PC-3 (cell line): Measurements from ENCODE around the gene C15orf40. TPM values are rescaled to one million over a fixed set of nuclear protein-coding genes. Genes with fewer than 3 reads are reported as not detected.
A peak's percentile ranks its signal among the peaks of the same experiment; 100 is the strongest.

ENCODE experiments used
- ATAC-seq: fragments of 200-7000 bp; cut with Tn5 transposase; 2 replicates; pipeline ENCODE4 v1.9.1; 2020; ENCODE audit warnings: mild to moderate bottlenecking, moderate library complexity
- BruUV-seq: library from RNA; stranded (reverse); fragments of 400-500 nt; replicated peaks from 2 replicates; lab custom pipeline; 2021; lab: Mats Ljungman, UMichigan
- CTCF ChIA-PET: fragments of 300-600 bp; sonication (Branson Sonifier 250); formaldehyde crosslinking; loops from one replicate; lab custom pipeline; 2022; ENCODE audit warnings: antibody characterized with exemption; lab: Charles Lee
- POLR2A ChIA-PET: fragments of 300-600 bp; sonication (Branson Sonifier 250); formaldehyde crosslinking; loops from one replicate; lab custom pipeline; 2022; ENCODE audit warnings: antibody characterized with exemption; ENCODE audit not compliant: unreplicated experiment; lab: Charles Lee
- DNase-seq: peaks from one replicate; pipeline ENCODE4 v3.0.0-alpha.2; 2015
- H2AFZ ChIP-seq: fragments of 300-600 bp; sonication (generic); 2 replicates; pipeline ENCODE4 v1.6.0; 2016; ENCODE audit warnings: antibody characterized with exemption, low read length
- H3F3A ChIP-seq: fragments of 300-600 bp; sonication (generic); one replicate; pipeline ENCODE4 v1.6.0; 2017; ENCODE audit warnings: antibody characterized with exemption, low read length, control low read depth, mild to moderate bottlenecking; ENCODE audit not compliant: unreplicated experiment
- H3K27ac ChIP-seq: fragments of 300-600 bp; sonication (generic); 2 replicates; pipeline ENCODE4 v1.5.1; 2016; ENCODE audit warnings: mild to moderate bottlenecking, low read length
- H3K27me3 ChIP-seq: fragments of 300-600 bp; sonication (generic); 2 replicates; pipeline ENCODE4 v1.6.1; 2016; ENCODE audit warnings: low read length, mixed read lengths
- H3K36me3 ChIP-seq: fragments of 300-600 bp; sonication (generic); 2 replicates; pipeline ENCODE4 v1.6.1; 2016; ENCODE audit warnings: low read depth, mixed run types, low read length, mixed read lengths
- H3K4me1 ChIP-seq: fragments of 300-600 bp; sonication (generic); 2 replicates; pipeline ENCODE4 v1.5.1; 2016; ENCODE audit warnings: low read length; ENCODE audit not compliant: insufficient read depth
- H3K4me2 ChIP-seq: fragments of 300-600 bp; sonication (generic); 2 replicates; pipeline ENCODE4 v1.6.0; 2016; ENCODE audit warnings: low read length
- H3K4me3 ChIP-seq: fragments of 300-600 bp; sonication (generic); 2 replicates; pipeline ENCODE4 v1.5.1; 2016; ENCODE audit warnings: mild to moderate bottlenecking, low read length, mixed read lengths
- H3K79me2 ChIP-seq: fragments of 300-600 bp; sonication (generic); 2 replicates; pipeline ENCODE4 v1.6.1; 2017; ENCODE audit warnings: low read length, mixed read lengths
- H3K9ac ChIP-seq: fragments of 300-600 bp; sonication (generic); 2 replicates; pipeline ENCODE4 v1.6.0; 2016; ENCODE audit warnings: mild to moderate bottlenecking, low read length
- H3K9me2 ChIP-seq: fragments of 300-600 bp; sonication (generic); replicated peaks from 2 replicates; pipeline ENCODE4 v1.6.1; 2016; ENCODE audit warnings: mixed run types, low read length, mixed read lengths
- H3K9me3 ChIP-seq: fragments of 300-600 bp; sonication (generic); 2 replicates; pipeline ENCODE4 v1.6.1; 2016; ENCODE audit warnings: low read length, mixed read lengths
- H4K20me1 ChIP-seq: fragments of 300-600 bp; sonication (generic); 2 replicates; pipeline ENCODE4 v1.6.1; 2016; ENCODE audit warnings: low read length, mixed read lengths
- CTCF ChIP-seq: fragments of 300-600 bp; sonication (generic); conservative IDR thresholded peaks from 2 replicates; pipeline ENCODE4 v1.5.1; 2017; ENCODE audit warnings: antibody characterized with exemption, low read depth, mild to moderate bottlenecking, low read length
- EZH2 ChIP-seq: fragments of 300-600 bp; sonication (generic); IDR thresholded peaks from one replicate; pipeline ENCODE4 v1.6.1; 2017; ENCODE audit warnings: antibody characterized with exemption, mild to moderate bottlenecking, low read length; ENCODE audit not compliant: unreplicated experiment
- EZH2phosphoT487 ChIP-seq: fragments of 300-600 bp; sonication (generic); IDR thresholded peaks from 2 replicates; pipeline ENCODE4 v1.6.1; 2018; ENCODE audit warnings: mild to moderate bottlenecking, antibody characterized with exemption, low read length, borderline replicate concordance
- intact Hi-C: fragments of 100-400 bp; cut with micrococcal nuclease; formaldehyde crosslinking; loops from 2 replicates; pipeline ENCODE4 v1.9.0; 2023
- total RNA-seq: library from RNA; depleted of rRNA; stranded (reverse); fragments of >200 nt; gene quantifications from 2 replicates; pipeline ENCODE4 v1.2.3, GENCODE V29; 2014

The C15orf40 gene
- total RNA-seq, 1 experiment from 2014 or later = 25.8 TPM

- ChIA-PET CTCF (no interaction called here), POLR2A (no interaction called here)
- no TSS peak for BruUV-seq
- H3K9ac ChIP-seq = peak within 1 kb of the TSS; percentile 49
- no peak within 1 kb of the TSS for H3K27ac ChIP-seq
- intact Hi-C loops = no loop called here
- no peaks in the 10 kb centered on the region for H3K9me2 ChIP-seq
- ATAC-seq = peak; percentile 60
- peak within 1 kb of the TSS; percentile 96 for H2AFZ ChIP-seq
- peak; percentile 26 for DNase-seq
- no peaks in the 10 kb centered on the region for H3K9me3 ChIP-seq
- peaks cover 23% of the 10 kb centered on the region for H3K4me1 ChIP-seq
- no peaks in the 10 kb centered on the region for H3K27me3 ChIP-seq
- H3K36me3 ChIP-seq = no peaks in the 10 kb centered on the region
- H3K4me2 ChIP-seq = peak within 1 kb of the TSS; percentile 99
- TF ChIP-seq EZH2phosphoT487 (no peak), EZH2 (no peak), CTCF (no peak)
- no peaks in the 10 kb centered on the region for H3F3A ChIP-seq
- H3K79me2 ChIP-seq = peaks cover 12% of the 10 kb centered on the region; the same call in 1 of the 2 replicates
- peak within 1 kb of the TSS; percentile 86 for H3K4me3 ChIP-seq
- no peaks in the 10 kb centered on the region for H4K20me1 ChIP-seq
Observed at GRCh38 chr15:82952158-82953081, 59.0 kb downstream of the C15orf40 start, which contains the start of gene HOMER2. Gene HOMER2, minus strand, starts transcription at chr15:82952720. Its CDS starts 185 bp downstream, at chr15:82952535.

DNA sequence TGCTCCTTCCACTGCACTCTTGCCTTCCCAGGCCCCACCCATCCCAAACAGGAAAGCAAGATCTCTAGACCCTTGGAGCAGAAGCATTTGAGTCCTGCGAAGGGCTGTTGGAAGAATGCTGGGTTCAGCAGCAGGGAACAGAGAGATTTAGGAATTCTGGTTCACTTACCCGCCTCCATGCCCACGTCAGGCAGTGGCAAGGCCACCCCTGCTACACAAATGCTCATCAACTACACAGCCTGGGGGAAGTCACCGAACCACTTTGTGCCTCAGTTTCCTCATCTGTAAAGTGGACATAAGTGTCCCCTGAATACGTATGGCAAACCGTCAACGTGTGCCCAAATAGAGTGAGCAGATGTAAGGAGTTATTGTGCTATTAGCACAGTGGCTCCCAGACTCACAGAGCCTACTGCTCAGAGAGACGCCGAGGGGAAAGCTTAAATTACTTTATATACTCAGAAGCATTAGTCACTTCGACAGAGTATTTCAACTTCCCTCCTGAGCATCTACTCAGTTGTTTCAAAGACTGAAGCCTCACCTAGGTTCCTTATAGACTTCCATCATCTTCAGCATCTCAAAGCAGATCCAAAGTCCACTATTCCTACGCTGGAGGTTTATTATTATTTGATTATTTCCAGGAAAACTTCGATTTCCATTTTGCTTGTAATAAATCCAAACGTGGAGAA, 59.8 kb downstream of the C15orf40 start:
- H2AFZ ChIP-seq = peak overlapping the region; percentile 68
- ATAC-seq (peak; percentile 82), DNase-seq (peak; percentile 67)
- ChIA-PET CTCF (no interaction called here), POLR2A (no interaction called here)
- peak overlapping the region; percentile 86 for H3K4me3 ChIP-seq
- H3K27ac ChIP-seq = peak overlapping the region; percentile 10; the same call in 1 of the 2 replicates
- BruUV-seq = TSS peak; percentile 45
- intact Hi-C loops = no loop called here
- H3K4me2 ChIP-seq = peak overlapping the region; percentile 99
- peaks cover 12% of the 10 kb centered on the region; the same call in 1 of the 2 replicates for H3K79me2 ChIP-seq
- H3K9me2 ChIP-seq = no peaks in the 10 kb centered on the region
- no peaks in the 10 kb centered on the region for H3K27me3 ChIP-seq
- H3K9ac ChIP-seq = peak overlapping the region; percentile 49
- no peaks in the 10 kb centered on the region for H3K9me3 ChIP-seq
- peaks cover 23% of the 10 kb centered on the region for H3K4me1 ChIP-seq
- H4K20me1 ChIP-seq = no peaks in the 10 kb centered on the region
- TF ChIP-seq EZH2 (no peak), EZH2phosphoT487 (no peak), CTCF (no peak)
- no peaks in the 10 kb centered on the region for H3K36me3 ChIP-seq
- H3F3A ChIP-seq = no peaks in the 10 kb centered on the region
